GM18907 (cell line): ENCODE results near the gene ZBTB11.
A peak's percentile ranks its signal among the peaks of the same experiment; 100 is the strongest.
"Not testable (repeated sequence)": the region's sequence is repeated elsewhere in the genome, so short reads cannot be mapped to it uniquely, and the experiment has no call there.

Experiments used
- ATAC-seq: cut with Tn5 transposase; IDR thresholded peaks from one replicate; pipeline ENCODE4 v1.9.1; 2021; ENCODE audit warnings: mild to moderate bottlenecking, moderate library complexity; ENCODE audit not compliant: unreplicated experiment

ZBTB11 gene

DNA sequence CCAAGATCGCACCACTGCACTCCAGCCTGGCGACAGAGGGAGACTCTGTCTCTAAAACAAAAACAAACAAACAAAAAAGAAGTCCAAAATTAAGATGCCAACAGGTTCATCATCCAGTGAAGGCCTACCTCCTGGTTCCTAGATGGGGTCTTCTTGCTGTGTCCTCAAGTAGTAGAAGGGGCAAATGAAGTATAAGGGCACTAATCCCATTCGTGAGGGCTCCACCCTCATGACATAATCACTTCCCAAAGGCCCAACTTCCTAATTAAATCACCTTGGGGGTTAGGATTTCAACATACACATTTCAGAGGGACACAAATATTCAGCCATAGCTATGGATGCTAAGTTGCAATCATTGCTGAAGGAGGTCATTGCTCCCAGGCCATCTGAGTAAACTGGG, 57.2 kb downstream of the ZBTB11 start:
- ATAC-seq, result no peak

DNA sequence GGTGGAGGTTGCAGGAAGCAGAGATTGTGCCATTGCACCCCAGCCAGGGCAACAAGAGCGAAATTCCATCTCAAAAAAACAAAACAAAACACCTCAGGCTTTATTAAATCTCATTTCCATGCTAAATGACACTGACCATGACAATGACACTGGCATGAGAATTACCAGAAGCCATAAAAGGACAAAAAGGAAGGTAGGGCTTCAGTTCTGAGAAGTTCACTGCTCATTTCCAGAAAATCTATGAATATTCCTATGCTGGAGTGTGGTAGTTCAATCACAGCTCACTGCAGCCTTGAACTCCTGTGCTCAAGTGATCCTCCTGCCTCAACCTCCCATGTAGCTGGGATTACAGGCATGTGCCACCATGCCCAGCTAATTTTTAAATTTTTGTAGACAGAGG, 58.2 kb downstream of the ZBTB11 start:
- no peak for ATAC-seq

DNA sequence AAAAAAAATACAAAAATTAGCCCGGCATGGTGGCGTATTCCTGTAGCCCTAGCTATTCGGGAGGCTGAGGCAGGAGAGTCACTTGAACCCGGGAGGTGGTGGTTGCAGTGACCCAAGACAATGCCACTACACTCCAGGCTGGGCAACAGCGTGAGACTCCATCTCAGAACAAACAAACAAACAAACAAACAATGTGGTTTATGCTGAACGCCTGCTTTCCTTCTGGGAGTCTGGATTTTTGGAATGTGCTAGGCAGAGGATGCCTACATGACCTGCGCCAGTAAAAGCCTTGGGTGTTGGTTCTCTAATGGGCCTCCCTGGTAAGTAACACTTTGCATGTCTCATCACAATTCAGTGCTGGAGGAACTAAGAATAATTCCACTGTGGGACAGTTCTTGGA, 59.5 kb downstream of the ZBTB11 start:
- no peak for ATAC-seq

DNA sequence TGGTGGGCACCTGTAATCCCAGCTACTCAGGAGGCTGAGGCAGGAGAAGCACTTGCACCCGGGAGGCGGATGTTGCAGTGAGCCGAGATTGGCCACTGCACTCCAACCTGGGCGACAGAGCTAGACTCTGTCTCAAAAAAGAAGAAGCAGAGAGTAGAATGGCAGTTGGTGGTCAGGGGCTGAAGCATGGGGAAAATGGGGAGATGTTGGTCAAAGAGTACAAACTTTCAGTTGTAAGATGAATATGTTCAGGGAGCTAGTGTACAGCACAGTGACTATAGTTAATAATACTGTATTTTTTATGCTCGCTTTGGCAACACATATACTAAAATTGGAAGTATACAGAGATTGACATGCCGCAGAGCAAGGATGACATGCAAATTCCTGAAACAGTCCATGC, 61.4 kb downstream of the ZBTB11 start:
- no peak for ATAC-seq

DNA sequence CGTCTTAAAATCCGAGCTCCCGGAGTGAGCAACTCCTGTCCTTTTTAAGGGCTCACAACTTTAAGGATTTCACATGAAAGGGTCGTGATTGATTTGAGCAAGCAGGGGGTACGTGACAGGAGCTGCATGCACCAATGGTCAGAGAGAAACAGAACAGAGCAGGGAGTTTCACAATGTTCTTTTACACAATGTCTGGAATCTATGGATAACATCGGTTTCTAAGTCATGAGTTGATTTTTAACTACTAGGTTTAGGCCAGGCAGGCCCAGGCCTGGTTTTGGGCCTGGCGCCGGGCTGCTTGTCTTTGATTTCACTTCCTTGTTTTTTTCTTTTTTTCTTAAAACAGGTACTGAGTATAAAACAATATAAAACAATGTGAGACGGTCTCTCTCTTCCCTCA, 63.9 kb downstream of the ZBTB11 start:
- not testable (repeated sequence) for ATAC-seq

DNA sequence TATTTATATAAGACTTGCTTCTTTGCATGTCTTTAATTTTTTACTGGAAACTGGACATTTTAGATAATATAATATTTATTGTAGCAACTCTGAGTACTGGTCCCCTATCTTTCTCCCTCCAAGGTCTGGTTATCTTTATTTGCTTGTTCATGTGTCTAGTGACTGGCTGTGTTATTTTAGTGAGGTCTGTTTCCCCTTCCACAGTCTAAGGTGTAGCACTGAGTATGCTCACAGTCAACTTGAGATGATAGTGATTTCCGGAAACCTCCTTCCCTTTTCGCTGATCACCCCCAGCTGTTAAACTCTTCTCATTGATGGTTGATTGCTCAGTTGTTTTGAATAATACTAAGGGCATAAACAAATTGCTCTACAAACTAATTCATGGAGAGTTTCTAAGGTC, 65.9 kb downstream of the ZBTB11 start:
- ATAC-seq, result peak; percentile 66

DNA sequence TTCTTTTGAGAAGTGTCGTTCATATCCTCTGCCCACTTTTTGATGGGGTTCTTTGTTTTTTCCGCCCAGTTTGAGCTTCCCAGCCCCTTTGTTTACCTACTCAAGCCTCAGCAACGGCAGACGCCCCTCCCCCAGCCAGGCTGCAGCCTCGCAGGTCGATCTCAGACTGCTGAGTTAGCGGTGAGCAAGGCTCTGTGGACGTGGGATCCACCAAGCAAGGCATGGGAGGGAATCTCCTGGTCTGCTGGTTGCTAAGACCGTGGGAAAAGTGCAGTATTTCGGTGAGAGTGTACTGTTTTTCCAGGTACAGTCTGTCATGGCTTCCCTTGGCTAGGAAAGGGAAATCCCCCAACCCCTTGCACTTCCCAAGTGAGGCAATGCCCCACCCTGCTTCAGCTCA, 71.5 kb downstream of the ZBTB11 start:
- not testable (repeated sequence) for ATAC-seq

DNA sequence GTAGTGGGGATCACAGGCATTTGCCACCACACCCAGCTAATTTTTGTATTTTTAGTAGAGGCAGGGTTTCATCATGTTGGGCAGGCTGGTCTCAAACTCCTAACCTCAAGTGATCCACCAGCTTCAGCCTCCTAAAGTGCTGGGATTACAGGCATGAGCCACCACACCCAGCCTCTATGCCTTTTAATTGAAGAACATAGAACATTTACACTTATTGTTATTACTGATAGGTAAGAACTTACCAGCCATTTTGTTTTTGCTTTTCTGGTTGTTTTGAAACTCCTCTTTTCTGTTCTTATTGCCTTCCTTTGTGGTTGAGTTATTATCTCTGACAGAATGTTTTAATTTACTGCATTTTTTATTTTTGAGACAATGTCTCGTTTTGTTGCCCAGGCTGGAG, 73.7 kb downstream of the ZBTB11 start:
- ATAC-seq, result no peak

DNA sequence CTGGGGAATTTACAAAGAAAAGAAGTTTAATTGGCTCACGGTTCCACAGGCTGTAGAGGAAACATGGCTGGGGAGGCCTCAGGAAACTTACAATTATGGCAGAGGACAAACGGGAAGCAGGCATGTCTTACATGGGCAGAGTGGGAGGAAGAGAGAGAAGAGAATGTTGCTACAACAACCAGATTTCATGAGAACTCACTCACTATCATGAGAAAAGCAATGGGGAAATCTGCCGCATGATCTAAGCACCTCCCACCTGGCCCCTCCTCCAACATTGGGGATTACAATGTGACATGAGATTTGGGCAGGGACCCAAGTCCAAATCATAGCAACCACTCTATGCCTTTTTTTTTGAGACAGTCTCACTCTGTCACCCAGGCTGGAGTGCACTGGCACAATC, 74.2 kb downstream of the ZBTB11 start:
- ATAC-seq, result no peak
